ENCODE results near the gene VAMP1.

VAMP1 gene

GRCh38 chr12:6452245-6452943 is 18.1 kb downstream of the VAMP1 start:
- TF ChIP-seq CTCF (IDR thresholded peaks at IDR 0.05; ENCODE audit: low read depth, low read length, missing control alignments): no peak
- DNase-seq (ENCODE audit: extremely low read depth, low read depth): no peak
- peak overlapping the region; percentile 55 for H3K4me3 ChIP-seq (replicated peaks; ENCODE audit: low read depth, low read length)

GRCh38 chr12:6451348-6452244 is 18.9 kb downstream of the VAMP1 start, which contains the start of gene TAPBPL:
TAPBPL (plus strand) TSS chr12:6452042; CDS start chr12:6452249, 207 bp downstream.
- no peak for TF ChIP-seq CTCF (IDR thresholded peaks at IDR 0.05; ENCODE audit: low read depth, low read length, missing control alignments)
- peak; percentile 59 for DNase-seq (ENCODE audit: extremely low read depth, low read depth)
- peak within 1 kb of the TSS; percentile 55 for H3K4me3 ChIP-seq (replicated peaks; ENCODE audit: low read depth, low read length)

GRCh38 chr12:6450869-6451347 is 19.6 kb downstream of the VAMP1 start:
- no peak for TF ChIP-seq CTCF (IDR thresholded peaks at IDR 0.05; ENCODE audit: low read depth, low read length, missing control alignments)
- peak overlapping the region; percentile 55 for H3K4me3 ChIP-seq (replicated peaks; ENCODE audit: low read depth, low read length)
- DNase-seq (ENCODE audit: extremely low read depth, low read depth): no peak

- DNase-seq (ENCODE audit: extremely low read depth, low read depth): no peak
- TF ChIP-seq CTCF (IDR thresholded peaks at IDR 0.05; ENCODE audit: low read depth, low read length, missing control alignments): no peak
- peak overlapping the region; percentile 55 for H3K4me3 ChIP-seq (replicated peaks; ENCODE audit: low read depth, low read length)
These were observed 20.2 kb downstream of the VAMP1 start for GRCh38 chr12:6450091-6450868.

- no peak within 1 kb of the TSS for H3K4me3 ChIP-seq (replicated peaks; ENCODE audit: low read depth, low read length)
These were observed 25.5 kb downstream of the VAMP1 start, which contains the start of gene CD27 for GRCh38 chr12:6444704-6445688. CD27 (plus strand) TSS chr12:6444955; CDS start chr12:6445096, 141 bp downstream.

More at GRCh38 chr12:6444704-6445688, 25.5 kb downstream of the VAMP1 start, which contains the start of gene CD27:
- DNase-seq (ENCODE audit: extremely low read depth, low read depth): no peak
- no peak for TF ChIP-seq CTCF (IDR thresholded peaks at IDR 0.05; ENCODE audit: low read depth, low read length, missing control alignments)
